WTC11 (cell line): Measurements from ENCODE around the gene ATP6V1G3. TPM values are rescaled to one million over a fixed set of nuclear protein-coding genes. Genes with fewer than 3 reads are reported as not detected.

Source experiments
- ATAC-seq: fragments of 200-7000 bp; cut with Tn5 transposase; 2 replicates; pipeline ENCODE4 v1.10.0; 2021; ENCODE audit warnings: mild to moderate bottlenecking, moderate library complexity
- CTCF ChIA-PET: fragments of 300-600 bp; sonication (Branson Sonifier 250); formaldehyde crosslinking; loops from one replicate; lab custom pipeline; 2021; ENCODE audit warnings: antibody characterized with exemption; lab: Charles Lee
- POLR2A ChIA-PET: fragments of 350-600 bp; sonication (Branson Sonifier 250); formaldehyde crosslinking; loops from one replicate; lab custom pipeline; 2021; ENCODE audit warnings: antibody characterized with exemption; lab: Charles Lee
- DNase-seq: peaks from one replicate; pipeline ENCODE4 v3.0.0; 2021; ENCODE audit warnings: low spot score
- H3K27ac Mint-ChIP-seq: 2 replicates; pipeline ENCODE4 v1.8.0; 2021; ENCODE audit warnings: mixed read lengths
- H3K27me3 Mint-ChIP-seq: 2 replicates; pipeline ENCODE4 v1.8.0; 2021; ENCODE audit warnings: low read depth, mild to moderate bottlenecking, moderate library complexity, mixed read lengths
- H3K36me3 Mint-ChIP-seq: 2 replicates; pipeline ENCODE4 v1.8.0; 2021; ENCODE audit warnings: mixed read lengths
- H3K4me1 Mint-ChIP-seq: 2 replicates; pipeline ENCODE4 v1.8.0; 2022; ENCODE audit warnings: mixed read lengths
- H3K4me3 Mint-ChIP-seq: 2 replicates; pipeline ENCODE4 v1.8.0; 2021; ENCODE audit warnings: mild to moderate bottlenecking, moderate library complexity, mixed read lengths
- H3K9me3 Mint-ChIP-seq: 2 replicates; pipeline ENCODE4 v1.8.0; 2021; ENCODE audit warnings: mixed read lengths
- ATF1 ChIP-seq: sonication (generic); formaldehyde crosslinking; IDR thresholded peaks from 2 replicates; pipeline ENCODE4 v1.8.1; 2023; ENCODE audit warnings: mild to moderate bottlenecking, moderate library complexity, missing genetic modification reagents
- CREB1 ChIP-seq: sonication (generic); formaldehyde crosslinking; IDR thresholded peaks from 2 replicates; pipeline ENCODE4 v1.8.0; 2023; ENCODE audit warnings: mild to moderate bottlenecking, missing genetic modification reagents
- ESRRA ChIP-seq: sonication (generic); formaldehyde crosslinking; IDR thresholded peaks from 2 replicates; pipeline ENCODE4 v1.8.1; 2022; ENCODE audit warnings: mild to moderate bottlenecking, missing genetic modification reagents, borderline replicate concordance
- ETV6 ChIP-seq: sonication (generic); formaldehyde crosslinking; IDR thresholded peaks from 2 replicates; pipeline ENCODE4 v1.8.1; 2022; ENCODE audit warnings: mild to moderate bottlenecking, missing genetic modification reagents
- JAZF1 ChIP-seq: fragments of 250-450 bp; sonication (Bioruptor Pico); IDR thresholded peaks from 2 replicates; pipeline ENCODE4 v1.9.0; 2021; ENCODE audit warnings: moderate library complexity, mild to moderate bottlenecking, inconsistent platforms
- JUN ChIP-seq: sonication (generic); formaldehyde crosslinking; IDR thresholded peaks from 2 replicates; pipeline ENCODE4 v1.8.0; 2023; ENCODE audit warnings: mild to moderate bottlenecking, missing genetic modification reagents
- SMAD4 ChIP-seq: sonication (generic); formaldehyde crosslinking; IDR thresholded peaks from 2 replicates; pipeline ENCODE4 v1.8.0; 2022; ENCODE audit warnings: mild to moderate bottlenecking, missing genetic modification reagents
- TEAD1 ChIP-seq: sonication (generic); formaldehyde crosslinking; IDR thresholded peaks from 2 replicates; pipeline ENCODE4 v1.8.0; 2022; ENCODE audit warnings: mild to moderate bottlenecking, missing genetic modification reagents
- TP53 ChIP-seq: sonication (generic); formaldehyde crosslinking; IDR thresholded peaks from 2 replicates; pipeline ENCODE4 v1.8.1; 2023; ENCODE audit warnings: mild to moderate bottlenecking, missing genetic modification reagents
- ZNF121 ChIP-seq: sonication (generic); formaldehyde crosslinking; IDR thresholded peaks from 2 replicates; pipeline ENCODE4 v1.8.0; 2023; ENCODE audit warnings: missing genetic modification reagents
- ZNF219 ChIP-seq: sonication (generic); formaldehyde crosslinking; IDR thresholded peaks from 2 replicates; pipeline ENCODE4 v1.8.0; 2023; ENCODE audit warnings: missing genetic modification reagents, mild to moderate bottlenecking, borderline replicate concordance
- ZNF317 ChIP-seq: sonication (generic); formaldehyde crosslinking; IDR thresholded peaks from 2 replicates; pipeline ENCODE4 v1.8.1; 2023; ENCODE audit warnings: low read depth, mild to moderate bottlenecking, moderate library complexity, missing genetic modification reagents, borderline replicate concordance
- ZNF416 ChIP-seq: fragments of 250-450 bp; sonication (Bioruptor Pico); IDR thresholded peaks from 2 replicates; pipeline ENCODE4 v1.9.0; 2021; ENCODE audit warnings: mild to moderate bottlenecking, inconsistent platforms
- total RNA-seq: library from RNA; stranded (reverse); gene quantifications from 3 replicates; pipeline ENCODE4 v1.2.3, GENCODE V29; 2021
- TF ChIP-seq, protein P1 (sequence below): sonication (generic); formaldehyde crosslinking; IDR thresholded peaks from 2 replicates; pipeline ENCODE4 v1.8.0; 2023; ENCODE audit warnings: mild to moderate bottlenecking, missing genetic modification reagents
- TF ChIP-seq, protein P2 (sequence below): sonication (generic); formaldehyde crosslinking; IDR thresholded peaks from 2 replicates; pipeline ENCODE4 v1.8.0; 2022; ENCODE audit warnings: mild to moderate bottlenecking, missing genetic modification reagents
- TF ChIP-seq, protein P3 (sequence below): sonication (generic); formaldehyde crosslinking; conservative IDR thresholded peaks from 2 replicates; pipeline ENCODE4 v1.8.1; 2022; ENCODE audit warnings: mild to moderate bottlenecking, missing genetic modification reagents
- TF ChIP-seq, protein P4 (sequence below): fragments of 250-450 bp; sonication (Bioruptor Pico); IDR thresholded peaks from 2 replicates; pipeline ENCODE4 v1.9.0; 2021; ENCODE audit warnings: mild to moderate bottlenecking
- TF ChIP-seq, protein P5 (sequence below): sonication (generic); formaldehyde crosslinking; IDR thresholded peaks from 2 replicates; pipeline ENCODE4 v1.8.1; 2022; ENCODE audit warnings: low read depth, mild to moderate bottlenecking, moderate library complexity, missing genetic modification reagents, borderline replicate concordance
- TF ChIP-seq, protein P6 (sequence below): fragments of 250-450 bp; sonication (Bioruptor Pico); IDR thresholded peaks from 2 replicates; pipeline ENCODE4 v1.8.0; 2021; ENCODE audit warnings: mild to moderate bottlenecking
- TF ChIP-seq, protein P7 (sequence below): fragments of 250-450 bp; sonication (Bioruptor Pico); IDR thresholded peaks from 2 replicates; pipeline ENCODE4 v1.9.0; 2021; ENCODE audit warnings: mild to moderate bottlenecking, borderline replicate concordance

The ATP6V1G3 gene
- total RNA-seq, 1 experiment from 2014 or later, result not detected

DNA sequence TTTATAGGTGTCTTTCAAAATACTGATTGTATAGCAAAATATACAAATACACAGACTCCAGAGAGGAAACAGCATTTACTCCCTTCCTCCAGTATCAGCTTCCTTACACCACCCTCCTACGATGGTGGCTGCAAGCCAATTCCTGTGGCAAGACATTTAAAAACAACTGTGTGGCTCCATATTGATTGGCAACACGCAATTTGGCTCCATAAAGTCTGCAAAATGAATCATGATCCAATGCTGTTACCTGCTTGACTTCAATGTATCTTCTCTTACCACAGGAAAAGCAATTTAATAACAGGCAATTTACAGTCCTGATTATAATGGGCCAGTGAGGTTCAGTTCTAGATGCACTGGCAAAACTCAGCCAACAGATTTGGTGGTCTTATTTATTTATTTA, 19.7 kb upstream of the ATP6V1G3 start (continued):
- TF ChIP-seq, protein P1, sequence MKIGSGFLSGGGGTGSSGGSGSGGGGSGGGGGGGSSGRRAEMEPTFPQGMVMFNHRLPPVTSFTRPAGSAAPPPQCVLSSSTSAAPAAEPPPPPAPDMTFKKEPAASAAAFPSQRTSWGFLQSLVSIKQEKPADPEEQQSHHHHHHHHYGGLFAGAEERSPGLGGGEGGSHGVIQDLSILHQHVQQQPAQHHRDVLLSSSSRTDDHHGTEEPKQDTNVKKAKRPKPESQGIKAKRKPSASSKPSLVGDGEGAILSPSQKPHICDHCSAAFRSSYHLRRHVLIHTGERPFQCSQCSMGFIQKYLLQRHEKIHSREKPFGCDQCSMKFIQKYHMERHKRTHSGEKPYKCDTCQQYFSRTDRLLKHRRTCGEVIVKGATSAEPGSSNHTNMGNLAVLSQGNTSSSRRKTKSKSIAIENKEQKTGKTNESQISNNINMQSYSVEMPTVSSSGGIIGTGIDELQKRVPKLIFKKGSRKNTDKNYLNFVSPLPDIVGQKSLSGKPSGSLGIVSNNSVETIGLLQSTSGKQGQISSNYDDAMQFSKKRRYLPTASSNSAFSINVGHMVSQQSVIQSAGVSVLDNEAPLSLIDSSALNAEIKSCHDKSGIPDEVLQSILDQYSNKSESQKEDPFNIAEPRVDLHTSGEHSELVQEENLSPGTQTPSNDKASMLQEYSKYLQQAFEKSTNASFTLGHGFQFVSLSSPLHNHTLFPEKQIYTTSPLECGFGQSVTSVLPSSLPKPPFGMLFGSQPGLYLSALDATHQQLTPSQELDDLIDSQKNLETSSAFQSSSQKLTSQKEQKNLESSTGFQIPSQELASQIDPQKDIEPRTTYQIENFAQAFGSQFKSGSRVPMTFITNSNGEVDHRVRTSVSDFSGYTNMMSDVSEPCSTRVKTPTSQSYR (CRISPR knock-in tag), result no peak
- TF ChIP-seq, protein P2, sequence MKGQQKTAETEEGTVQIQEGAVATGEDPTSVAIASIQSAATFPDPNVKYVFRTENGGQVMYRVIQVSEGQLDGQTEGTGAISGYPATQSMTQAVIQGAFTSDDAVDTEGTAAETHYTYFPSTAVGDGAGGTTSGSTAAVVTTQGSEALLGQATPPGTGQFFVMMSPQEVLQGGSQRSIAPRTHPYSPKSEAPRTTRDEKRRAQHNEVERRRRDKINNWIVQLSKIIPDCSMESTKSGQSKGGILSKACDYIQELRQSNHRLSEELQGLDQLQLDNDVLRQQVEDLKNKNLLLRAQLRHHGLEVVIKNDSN (CRISPR knock-in tag), result no peak
- TF ChIP-seq, protein P3, sequence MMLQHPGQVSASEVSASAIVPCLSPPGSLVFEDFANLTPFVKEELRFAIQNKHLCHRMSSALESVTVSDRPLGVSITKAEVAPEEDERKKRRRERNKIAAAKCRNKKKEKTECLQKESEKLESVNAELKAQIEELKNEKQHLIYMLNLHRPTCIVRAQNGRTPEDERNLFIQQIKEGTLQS, result no peak
- TF ChIP-seq ZNF121 (CRISPR knock-in tag), result no peak
- TF ChIP-seq, protein P4, sequence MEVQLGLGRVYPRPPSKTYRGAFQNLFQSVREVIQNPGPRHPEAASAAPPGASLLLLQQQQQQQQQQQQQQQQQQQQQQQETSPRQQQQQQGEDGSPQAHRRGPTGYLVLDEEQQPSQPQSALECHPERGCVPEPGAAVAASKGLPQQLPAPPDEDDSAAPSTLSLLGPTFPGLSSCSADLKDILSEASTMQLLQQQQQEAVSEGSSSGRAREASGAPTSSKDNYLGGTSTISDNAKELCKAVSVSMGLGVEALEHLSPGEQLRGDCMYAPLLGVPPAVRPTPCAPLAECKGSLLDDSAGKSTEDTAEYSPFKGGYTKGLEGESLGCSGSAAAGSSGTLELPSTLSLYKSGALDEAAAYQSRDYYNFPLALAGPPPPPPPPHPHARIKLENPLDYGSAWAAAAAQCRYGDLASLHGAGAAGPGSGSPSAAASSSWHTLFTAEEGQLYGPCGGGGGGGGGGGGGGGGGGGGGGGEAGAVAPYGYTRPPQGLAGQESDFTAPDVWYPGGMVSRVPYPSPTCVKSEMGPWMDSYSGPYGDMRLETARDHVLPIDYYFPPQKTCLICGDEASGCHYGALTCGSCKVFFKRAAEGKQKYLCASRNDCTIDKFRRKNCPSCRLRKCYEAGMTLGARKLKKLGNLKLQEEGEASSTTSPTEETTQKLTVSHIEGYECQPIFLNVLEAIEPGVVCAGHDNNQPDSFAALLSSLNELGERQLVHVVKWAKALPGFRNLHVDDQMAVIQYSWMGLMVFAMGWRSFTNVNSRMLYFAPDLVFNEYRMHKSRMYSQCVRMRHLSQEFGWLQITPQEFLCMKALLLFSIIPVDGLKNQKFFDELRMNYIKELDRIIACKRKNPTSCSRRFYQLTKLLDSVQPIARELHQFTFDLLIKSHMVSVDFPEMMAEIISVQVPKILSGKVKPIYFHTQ (CRISPR knock-in tag), result no peak
- TF ChIP-seq, protein P5, sequence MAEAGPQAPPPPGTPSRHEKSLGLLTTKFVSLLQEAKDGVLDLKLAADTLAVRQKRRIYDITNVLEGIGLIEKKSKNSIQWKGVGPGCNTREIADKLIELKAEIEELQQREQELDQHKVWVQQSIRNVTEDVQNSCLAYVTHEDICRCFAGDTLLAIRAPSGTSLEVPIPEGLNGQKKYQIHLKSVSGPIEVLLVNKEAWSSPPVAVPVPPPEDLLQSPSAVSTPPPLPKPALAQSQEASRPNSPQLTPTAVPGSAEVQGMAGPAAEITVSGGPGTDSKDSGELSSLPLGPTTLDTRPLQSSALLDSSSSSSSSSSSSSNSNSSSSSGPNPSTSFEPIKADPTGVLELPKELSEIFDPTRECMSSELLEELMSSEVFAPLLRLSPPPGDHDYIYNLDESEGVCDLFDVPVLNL (CRISPR knock-in tag), result no peak

DNA sequence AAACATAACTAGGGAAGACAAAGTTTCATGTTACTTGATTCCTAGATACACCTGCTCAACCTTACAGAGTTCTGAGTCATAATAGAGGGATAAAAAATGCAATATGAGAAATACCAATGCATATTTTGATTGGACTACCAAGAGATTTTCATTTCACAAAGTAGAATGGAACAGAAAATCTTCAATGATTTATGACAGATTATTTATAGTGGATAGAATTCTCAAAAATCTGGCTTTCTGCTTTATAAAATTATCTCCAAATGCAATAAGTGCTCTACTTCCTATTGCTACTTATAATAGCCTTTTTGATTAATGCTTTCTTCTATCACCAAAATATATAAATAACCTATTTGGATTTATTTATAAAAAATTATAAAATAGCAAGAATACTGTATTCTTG, 18.9 kb upstream of the ATP6V1G3 start:
- H3K4me1 Mint-ChIP-seq, result peaks cover 8% of the 10 kb centered on the region
- DNase-seq, result no peak
- H3K36me3 Mint-ChIP-seq, result no peaks in the 10 kb centered on the region
- ATAC-seq, result no peak
- ChIA-PET POLR2A (no interaction called here), CTCF (no interaction called here)
- no peaks in the 10 kb centered on the region for H3K9me3 Mint-ChIP-seq
- H3K27me3 Mint-ChIP-seq, result no peaks in the 10 kb centered on the region
- no peak overlapping the region for H3K27ac Mint-ChIP-seq
- H3K4me3 Mint-ChIP-seq, result no peak overlapping the region
- TF ChIP-seq ZNF317 (CRISPR knock-in tag), result no peak
- no peak for TF ChIP-seq CREB1 (CRISPR knock-in tag)
- TF ChIP-seq, protein P6, sequence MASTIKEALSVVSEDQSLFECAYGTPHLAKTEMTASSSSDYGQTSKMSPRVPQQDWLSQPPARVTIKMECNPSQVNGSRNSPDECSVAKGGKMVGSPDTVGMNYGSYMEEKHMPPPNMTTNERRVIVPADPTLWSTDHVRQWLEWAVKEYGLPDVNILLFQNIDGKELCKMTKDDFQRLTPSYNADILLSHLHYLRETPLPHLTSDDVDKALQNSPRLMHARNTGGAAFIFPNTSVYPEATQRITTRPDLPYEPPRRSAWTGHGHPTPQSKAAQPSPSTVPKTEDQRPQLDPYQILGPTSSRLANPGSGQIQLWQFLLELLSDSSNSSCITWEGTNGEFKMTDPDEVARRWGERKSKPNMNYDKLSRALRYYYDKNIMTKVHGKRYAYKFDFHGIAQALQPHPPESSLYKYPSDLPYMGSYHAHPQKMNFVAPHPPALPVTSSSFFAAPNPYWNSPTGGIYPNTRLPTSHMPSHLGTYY, result no peak
- no peak for TF ChIP-seq TEAD1 (CRISPR knock-in tag)
- TF ChIP-seq, protein P1 (CRISPR knock-in tag), result no peak
- no peak for TF ChIP-seq SMAD4 (CRISPR knock-in tag)
- no peak for TF ChIP-seq ATF1 (CRISPR knock-in tag)
- TF ChIP-seq JUN (CRISPR knock-in tag), result no peak
- TF ChIP-seq ZNF219 (CRISPR knock-in tag), result no peak
- TF ChIP-seq, protein P7, sequence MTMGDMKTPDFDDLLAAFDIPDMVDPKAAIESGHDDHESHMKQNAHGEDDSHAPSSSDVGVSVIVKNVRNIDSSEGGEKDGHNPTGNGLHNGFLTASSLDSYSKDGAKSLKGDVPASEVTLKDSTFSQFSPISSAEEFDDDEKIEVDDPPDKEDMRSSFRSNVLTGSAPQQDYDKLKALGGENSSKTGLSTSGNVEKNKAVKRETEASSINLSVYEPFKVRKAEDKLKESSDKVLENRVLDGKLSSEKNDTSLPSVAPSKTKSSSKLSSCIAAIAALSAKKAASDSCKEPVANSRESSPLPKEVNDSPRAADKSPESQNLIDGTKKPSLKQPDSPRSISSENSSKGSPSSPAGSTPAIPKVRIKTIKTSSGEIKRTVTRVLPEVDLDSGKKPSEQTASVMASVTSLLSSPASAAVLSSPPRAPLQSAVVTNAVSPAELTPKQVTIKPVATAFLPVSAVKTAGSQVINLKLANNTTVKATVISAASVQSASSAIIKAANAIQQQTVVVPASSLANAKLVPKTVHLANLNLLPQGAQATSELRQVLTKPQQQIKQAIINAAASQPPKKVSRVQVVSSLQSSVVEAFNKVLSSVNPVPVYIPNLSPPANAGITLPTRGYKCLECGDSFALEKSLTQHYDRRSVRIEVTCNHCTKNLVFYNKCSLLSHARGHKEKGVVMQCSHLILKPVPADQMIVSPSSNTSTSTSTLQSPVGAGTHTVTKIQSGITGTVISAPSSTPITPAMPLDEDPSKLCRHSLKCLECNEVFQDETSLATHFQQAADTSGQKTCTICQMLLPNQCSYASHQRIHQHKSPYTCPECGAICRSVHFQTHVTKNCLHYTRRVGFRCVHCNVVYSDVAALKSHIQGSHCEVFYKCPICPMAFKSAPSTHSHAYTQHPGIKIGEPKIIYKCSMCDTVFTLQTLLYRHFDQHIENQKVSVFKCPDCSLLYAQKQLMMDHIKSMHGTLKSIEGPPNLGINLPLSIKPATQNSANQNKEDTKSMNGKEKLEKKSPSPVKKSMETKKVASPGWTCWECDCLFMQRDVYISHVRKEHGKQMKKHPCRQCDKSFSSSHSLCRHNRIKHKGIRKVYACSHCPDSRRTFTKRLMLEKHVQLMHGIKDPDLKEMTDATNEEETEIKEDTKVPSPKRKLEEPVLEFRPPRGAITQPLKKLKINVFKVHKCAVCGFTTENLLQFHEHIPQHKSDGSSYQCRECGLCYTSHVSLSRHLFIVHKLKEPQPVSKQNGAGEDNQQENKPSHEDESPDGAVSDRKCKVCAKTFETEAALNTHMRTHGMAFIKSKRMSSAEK (CRISPR knock-in tag), result no peak
- TF ChIP-seq ETV6 (CRISPR knock-in tag), result no peak
- no peak for TF ChIP-seq TP53
- no peak for TF ChIP-seq JAZF1 (CRISPR knock-in tag)
- TF ChIP-seq ESRRA (CRISPR knock-in tag), result no peak
- TF ChIP-seq ZNF416 (CRISPR knock-in tag), result no peak
